ENCODE data around the gene EXOSC2.

The EXOSC2 gene

GRCh38 chr9:130693426-130694191, at the start of gene EXOSC2:
Gene EXOSC2, plus strand, starts transcription at chr9:130693780. Its CDS starts 12 bp downstream, at chr9:130693792.
- DNase-seq = peak; percentile 99

GRCh38 chr9:130651221-130651620, 42.4 kb upstream of the EXOSC2 start:
- DNase-seq = no peak

GRCh38 chr9:130651752-130652151, 41.8 kb upstream of the EXOSC2 start:
- no peak for DNase-seq

GRCh38 chr9:130654879-130655278, 38.7 kb upstream of the EXOSC2 start:
- DNase-seq = no peak

GRCh38 chr9:130658893-130659698, 34.5 kb upstream of the EXOSC2 start:
- DNase-seq = no peak

- no peak for DNase-seq
These were observed 33.8 kb upstream of the EXOSC2 start for GRCh38 chr9:130659699-130660248.

GRCh38 chr9:130660326-130660682, 33.3 kb upstream of the EXOSC2 start:
- no peak for DNase-seq

GRCh38 chr9:130660683-130661450, 32.7 kb upstream of the EXOSC2 start:
- DNase-seq = no peak

- DNase-seq = no peak
These were observed 32.0 kb upstream of the EXOSC2 start for GRCh38 chr9:130661451-130662098.

- DNase-seq = no peak
These were observed 31.2 kb upstream of the EXOSC2 start for GRCh38 chr9:130662099-130662969.

GRCh38 chr9:130662970-130663257, 30.7 kb upstream of the EXOSC2 start:
- no peak for DNase-seq

GRCh38 chr9:130663258-130663976, 30.2 kb upstream of the EXOSC2 start:
- DNase-seq = peak in 1 of 2 donors; percentile 10

GRCh38 chr9:130663977-130664250, 29.7 kb upstream of the EXOSC2 start:
- DNase-seq = no peak

- no peak for DNase-seq
These were observed 29.1 kb upstream of the EXOSC2 start, which contains the start of gene PRDM12 for GRCh38 chr9:130664251-130665028. Gene PRDM12, plus strand, starts transcription at chr9:130664594. Its CDS starts 60 bp downstream, at chr9:130664654.

GRCh38 chr9:130665029-130665430, 28.6 kb upstream of the EXOSC2 start:
- DNase-seq = no peak

GRCh38 chr9:130665431-130666392, 27.9 kb upstream of the EXOSC2 start:
- no peak for DNase-seq

- DNase-seq = no peak
These were observed 27.0 kb upstream of the EXOSC2 start for GRCh38 chr9:130666393-130667119.

- no peak for DNase-seq
These were observed 26.5 kb upstream of the EXOSC2 start for GRCh38 chr9:130667120-130667435.

- no peak for DNase-seq
These were observed 25.4 kb upstream of the EXOSC2 start for GRCh38 chr9:130668196-130668595.

All from CD4-positive, alpha-beta T cell treated with Interleukin-4 for 1 hour (primary cell).